WTC11 (cell line): ENCODE measurements around the gene CORO7.

Experiments
- AFF4 ChIP-seq: sonication (generic); formaldehyde crosslinking; IDR thresholded peaks from 2 replicates; pipeline ENCODE4 v1.8.1; 2023; ENCODE audit warnings: mild to moderate bottlenecking, missing genetic modification reagents, borderline replicate concordance
- CBFB ChIP-seq: sonication (generic); formaldehyde crosslinking; IDR thresholded peaks from 2 replicates; pipeline ENCODE4 v1.8.1; 2022; ENCODE audit warnings: mild to moderate bottlenecking, low read depth, missing genetic modification reagents
- CTCF ChIP-seq: fragments of 200-600 bp; IDR thresholded peaks from 2 replicates; pipeline ENCODE4 v1.8.0; 2022; ENCODE audit warnings: antibody characterized with exemption

GRCh38 chr16:4330277-4330874 is 86.0 kb downstream of the CORO7 start:
- TF ChIP-seq CTCF = peak; percentile 93
- TF ChIP-seq AFF4 (CRISPR knock-in tag) = no peak
- no peak for TF ChIP-seq CBFB (CRISPR knock-in tag)
